ENCODE data around the gene YAF2.
"Not testable (repeated sequence)": the region's sequence is repeated elsewhere in the genome, so short reads cannot be mapped to it uniquely, and the experiment has no call there.

Gene YAF2

GRCh38 chr12:42252645-42253044 is 14.6 kb upstream of the YAF2 start:
- not testable (repeated sequence) for DNase-seq

GRCh38 chr12:42249033-42249432 is 11.0 kb upstream of the YAF2 start:
- not testable (repeated sequence) for DNase-seq

- DNase-seq = no peak
These were observed 2.2 kb upstream of the YAF2 start for GRCh38 chr12:42240131-42240750.

GRCh38 chr12:42237853-42238239 is 202 bp downstream of the YAF2 start:
- no peak for DNase-seq

- peak; percentile 75 for DNase-seq
These were observed 796 bp downstream of the YAF2 start for GRCh38 chr12:42237052-42237852.

- DNase-seq = no peak
These were observed 2.0 kb downstream of the YAF2 start for GRCh38 chr12:42236017-42236416.

GRCh38 chr12:42235426-42235825 is 2.6 kb downstream of the YAF2 start:
- DNase-seq = no peak

GRCh38 chr12:42234970-42235369 is 3.1 kb downstream of the YAF2 start:
- no peak for DNase-seq

- not testable (repeated sequence) for DNase-seq
These were observed 10.5 kb downstream of the YAF2 start for GRCh38 chr12:42227525-42227924.

- DNase-seq = not testable (repeated sequence)
These were observed 13.5 kb downstream of the YAF2 start for GRCh38 chr12:42224501-42224900.

GRCh38 chr12:42222724-42223123 is 15.3 kb downstream of the YAF2 start:
- DNase-seq = no peak

- no peak for DNase-seq
These were observed 16.3 kb downstream of the YAF2 start for GRCh38 chr12:42221726-42222125.

GRCh38 chr12:42217656-42218055 is 20.4 kb downstream of the YAF2 start:
- DNase-seq = no peak

- no peak for DNase-seq
These were observed 21.3 kb downstream of the YAF2 start for GRCh38 chr12:42216737-42217136.

- not testable (repeated sequence) for DNase-seq
These were observed 22.3 kb downstream of the YAF2 start for GRCh38 chr12:42215759-42216158.

- DNase-seq = no peak
These were observed 24.1 kb downstream of the YAF2 start for GRCh38 chr12:42213954-42214426.

- peak; percentile 68 for DNase-seq
These were observed 25.0 kb downstream of the YAF2 start for GRCh38 chr12:42213023-42213422.

GRCh38 chr12:42208574-42208973 is 29.5 kb downstream of the YAF2 start:
- no peak for DNase-seq

- no peak for DNase-seq
These were observed 33.2 kb downstream of the YAF2 start for GRCh38 chr12:42204819-42205218.

- DNase-seq = peak; percentile 88
These were observed 33.7 kb downstream of the YAF2 start for GRCh38 chr12:42204362-42204761.

GRCh38 chr12:42201063-42201462 is 37.0 kb downstream of the YAF2 start:
- no peak for DNase-seq

GRCh38 chr12:42199007-42199406 is 39.0 kb downstream of the YAF2 start:
- no peak for DNase-seq

- no peak for DNase-seq
These were observed 41.1 kb downstream of the YAF2 start for GRCh38 chr12:42196723-42197603.

Measured in NCI-H526 treated with DMSO at 0.1 percent for 48 hours (cell line).